CD4-positive, alpha-beta T cell treated with Interleukin-15 for 4 hours (primary cell): ENCODE measurements around the gene TAS2R13.

Experiments used
- DNase-seq: peaks from one replicate; pipeline ENCODE4 v3.0.0-alpha.2; 2020; ENCODE audit warnings: low spot score

The TAS2R13 gene

GRCh38 chr12:10909462-10909861 is at the start of gene TAS2R13:
Gene TAS2R13 (minus strand): TSS chr12:10909562. CDS start chr12:10909298, 264 bp downstream.
- no peak for DNase-seq

- DNase-seq: no peak
Measured at GRCh38 chr12:10957741-10958140, 48.4 kb upstream of the TAS2R13 start.

- DNase-seq: no peak
Measured at GRCh38 chr12:10956085-10956484, 46.7 kb upstream of the TAS2R13 start.

- no peak for DNase-seq
Measured at GRCh38 chr12:10952645-10953044, 43.3 kb upstream of the TAS2R13 start.

- DNase-seq: no peak
Measured at GRCh38 chr12:10943167-10943566, 33.8 kb upstream of the TAS2R13 start.

GRCh38 chr12:10941916-10942607 is 32.7 kb upstream of the TAS2R13 start:
- no peak for DNase-seq

- no peak for DNase-seq
Measured at GRCh38 chr12:10941369-10941768, 32.0 kb upstream of the TAS2R13 start.

GRCh38 chr12:10940389-10940788 is 31.0 kb upstream of the TAS2R13 start:
- DNase-seq: no peak

- no peak for DNase-seq
Measured at GRCh38 chr12:10939163-10939562, 29.8 kb upstream of the TAS2R13 start, which contains the start of gene TAS2R14. Gene TAS2R14 (minus strand): TSS chr12:10939263. CDS start chr12:10939207, 56 bp downstream.

GRCh38 chr12:10936506-10936905 is 27.1 kb upstream of the TAS2R13 start:
- no peak for DNase-seq

GRCh38 chr12:10928746-10929286 is 19.5 kb upstream of the TAS2R13 start, which contains the start of gene PRH2:
Gene PRH2 (plus strand): TSS chr12:10929236. CDS start chr12:10929274, 38 bp downstream.
- no peak for DNase-seq

GRCh38 chr12:10926269-10926668 is 16.9 kb upstream of the TAS2R13 start:
- DNase-seq: no peak

GRCh38 chr12:10919809-10920208 is 10.4 kb upstream of the TAS2R13 start:
- DNase-seq: no peak

GRCh38 chr12:10910380-10910779 is 1.0 kb upstream of the TAS2R13 start:
- no peak for DNase-seq

- DNase-seq: no peak
Measured at GRCh38 chr12:10904686-10905085, 4.7 kb downstream of the TAS2R13 start.

GRCh38 chr12:10901427-10901826 is 7.9 kb downstream of the TAS2R13 start:
- no peak for DNase-seq

- no peak for DNase-seq
Measured at GRCh38 chr12:10900972-10901371, 8.4 kb downstream of the TAS2R13 start.

GRCh38 chr12:10900530-10900929 is 8.8 kb downstream of the TAS2R13 start:
- no peak for DNase-seq

GRCh38 chr12:10896854-10897253 is 12.5 kb downstream of the TAS2R13 start:
- no peak for DNase-seq

- no peak for DNase-seq
Measured at GRCh38 chr12:10891937-10892336, 17.4 kb downstream of the TAS2R13 start.

- DNase-seq: no peak
Measured at GRCh38 chr12:10889226-10889625, 20.1 kb downstream of the TAS2R13 start.

GRCh38 chr12:10884086-10884725 is 25.2 kb downstream of the TAS2R13 start, which contains the start of gene PRH1:
Gene PRH1 (minus strand): TSS chr12:10884255. CDS start chr12:10884217, 38 bp downstream.
- no peak for DNase-seq

- no peak for DNase-seq
Measured at GRCh38 chr12:10873378-10873777, 36.0 kb downstream of the TAS2R13 start.
